Measurements from ENCODE around the gene PPP1R14D. TPM values are rescaled to one million over a fixed set of nuclear protein-coding genes. Genes with fewer than 3 reads are reported as not detected.

The PPP1R14D gene
- total RNA-seq, 2 donors from 2014 or later, result 0.97 TPM; not detected in 1

GRCh38 chr15:40807888-40808461 lies 20.5 kb downstream of the PPP1R14D start:
- DNase-seq (ENCODE audit: low spot score), result no peak
- Histone ChIP-seq H3K4me3 (peak overlapping the region; percentile 78 to 91), H3K27ac (peak overlapping the region; percentile 94 to 98), H3K27me3 (replicated peaks; ENCODE audit: insufficient read depth) (no peaks in the 10 kb centered on the region), H3K4me1 (replicated peaks) (peaks cover 3% of the 10 kb centered on the region), H3K9me3 (no peaks in the 10 kb centered on the region), H3K36me3 (no peaks in the 10 kb centered on the region)
- intact Hi-C loops (cut with DNase I), result no loop called here
- 59% methylated on average over 19 of the region's 19 CpGs for WGBS
- TF ChIP-seq POLR2AphosphoS5 (IDR thresholded peaks at IDR 0.05) (no peak), POLR2A (IDR thresholded peaks at IDR 0.05) (no peak), CTCF (IDR thresholded peaks at IDR 0.05) (no peak)

GRCh38 chr15:40807028-40807887 lies 21.2 kb downstream of the PPP1R14D start, which contains the start of the genes DNAJC17 and ZFYVE19:
DNAJC17 (minus strand) TSS chr15:40807473; CDS start chr15:40807446, 27 bp downstream.
ZFYVE19 (plus strand) TSS chr15:40807089; CDS start chr15:40807590, 501 bp downstream.
- under 1% methylated on average over 61 of the region's 64 CpGs for WGBS

GRCh38 chr15:40806672-40807027 lies 21.9 kb downstream of the PPP1R14D start:
- Histone ChIP-seq H3K4me3 (peak overlapping the region; percentile 78 to 91), H3K36me3 (no peaks in the 10 kb centered on the region), H3K9me3 (no peaks in the 10 kb centered on the region), H3K4me1 (replicated peaks) (peaks cover 3% of the 10 kb centered on the region), H3K27me3 (replicated peaks; ENCODE audit: insufficient read depth) (no peaks in the 10 kb centered on the region), H3K27ac (peak overlapping the region; percentile 94 to 98)
- 0% methylated on average over 2 of the region's 2 CpGs for WGBS
- DNase-seq (ENCODE audit: low spot score), result no peak
- intact Hi-C loops (cut with DNase I), result no loop called here
- TF ChIP-seq CTCF (IDR thresholded peaks at IDR 0.05), result no peak
- no peak for TF ChIP-seq POLR2AphosphoS5 (IDR thresholded peaks at IDR 0.05)
- no peak for TF ChIP-seq POLR2A (IDR thresholded peaks at IDR 0.05)

More at GRCh38 chr15:40807028-40807887, 21.2 kb downstream of the PPP1R14D start, which contains the start of the genes DNAJC17 and ZFYVE19:
- intact Hi-C loops (cut with DNase I), result no loop called here
- H3K36me3 ChIP-seq, result no peaks in the 10 kb centered on the region
- peak within 1 kb of the TSS; percentile 94 to 98 for H3K27ac ChIP-seq
- H3K4me1 ChIP-seq (replicated peaks), result peaks cover 3% of the 10 kb centered on the region
- H3K9me3 ChIP-seq, result no peaks in the 10 kb centered on the region
- DNase-seq (ENCODE audit: low spot score), result peak; percentile 99
- peak within 1 kb of the TSS; percentile 78 to 91 for H3K4me3 ChIP-seq
- peak in 1 of 4 experiments; percentile 39 for TF ChIP-seq CTCF (IDR thresholded peaks at IDR 0.05)
- peak; percentile 57 for TF ChIP-seq POLR2A (IDR thresholded peaks at IDR 0.05)
- peak; percentile 95 for TF ChIP-seq POLR2AphosphoS5 (IDR thresholded peaks at IDR 0.05)
- no peaks in the 10 kb centered on the region for H3K27me3 ChIP-seq (replicated peaks; ENCODE audit: insufficient read depth)

- Histone ChIP-seq H3K36me3 (no peaks in the 10 kb centered on the region), H3K4me3 (no peak overlapping the region), H3K9me3 (no peaks in the 10 kb centered on the region), H3K4me1 (replicated peaks) (peaks cover 3% of the 10 kb centered on the region), H3K27ac (no peak overlapping the region), H3K27me3 (replicated peaks; ENCODE audit: insufficient read depth) (no peaks in the 10 kb centered on the region)
- DNase-seq (ENCODE audit: low spot score), result no peak
- WGBS, result 88% methylated on average over 1 of the region's 1 CpG
- intact Hi-C loops (cut with DNase I), result loop anchor here (5.0 kb wide), 1 partner anchor 36 kb away; the partner anchor contains the start of gene C15orf62
- TF ChIP-seq CTCF (IDR thresholded peaks at IDR 0.05) (no peak), POLR2A (IDR thresholded peaks at IDR 0.05) (no peak), POLR2AphosphoS5 (IDR thresholded peaks at IDR 0.05) (no peak)
Observed at GRCh38 chr15:40803688-40804087, 24.8 kb downstream of the PPP1R14D start.

Data from prostate gland (tissue), 2 donors.